Adrenal gland (tissue), 5 donors: ENCODE measurements around the gene ARID3C.
A peak's percentile ranks its signal among the peaks of the same experiment; 100 is the strongest.

ENCODE experiments used
- CTCF ChIP-seq, 6 experiments: fragments of 450-650 bp in 4 of 6; fragments of 200-600 bp in 2 of 6; sonication (generic) in 1 of 6; IDR thresholded peaks; 1 replicate in 5 of 6; 2 replicates in 1 of 6; pipeline versions ENCODE4 v1.5.1 to v1.8.0; 2016 to 2021; ENCODE audit warnings: antibody characterized with exemption in 6 of 6, mild to moderate bottlenecking in 2 of 6, moderate library complexity in 1 of 6
- POLR2A ChIP-seq, 2 donors: fragments of 450-650 bp; IDR thresholded peaks; one replicate each; pipeline ENCODE4 v1.6.1; 2017; ENCODE audit warnings: antibody characterized with exemption in 2 of 2, mild to moderate bottlenecking in 2 of 2, moderate library complexity in 1 of 2
- donor health status: DM: no; HTN: no; CAD: no.

GRCh38 chr9:34646211-34647083 is 17.6 kb upstream of the ARID3C start, which contains the start of gene GALT:
- peak in 4 of 6 experiments; percentile 30 to 57 (median 32) for TF ChIP-seq CTCF (IDR thresholded peaks at IDR 0.05)
- peak; percentile 62 to 82 for TF ChIP-seq POLR2A (IDR thresholded peaks at IDR 0.05)
